Activated CD4-positive, alpha-beta T cell treated with anti-CD3 and anti-CD28 coated beads, Interleukin-2, Interleukin-6, amounts not matched to agents 100 ng/mL and 50 ng/mL, durations not matched to agents 16 hours and 8 hours (primary cell): Measurements from ENCODE around the gene ULK4.
"Not testable (repeated sequence)": the region's sequence is repeated elsewhere in the genome, so short reads cannot be mapped to it uniquely, and the experiment has no call there.

Source experiments
- DNase-seq: peaks from one replicate; pipeline ENCODE4 v3.0.0-alpha.2; 2020

The ULK4 gene

DNA sequence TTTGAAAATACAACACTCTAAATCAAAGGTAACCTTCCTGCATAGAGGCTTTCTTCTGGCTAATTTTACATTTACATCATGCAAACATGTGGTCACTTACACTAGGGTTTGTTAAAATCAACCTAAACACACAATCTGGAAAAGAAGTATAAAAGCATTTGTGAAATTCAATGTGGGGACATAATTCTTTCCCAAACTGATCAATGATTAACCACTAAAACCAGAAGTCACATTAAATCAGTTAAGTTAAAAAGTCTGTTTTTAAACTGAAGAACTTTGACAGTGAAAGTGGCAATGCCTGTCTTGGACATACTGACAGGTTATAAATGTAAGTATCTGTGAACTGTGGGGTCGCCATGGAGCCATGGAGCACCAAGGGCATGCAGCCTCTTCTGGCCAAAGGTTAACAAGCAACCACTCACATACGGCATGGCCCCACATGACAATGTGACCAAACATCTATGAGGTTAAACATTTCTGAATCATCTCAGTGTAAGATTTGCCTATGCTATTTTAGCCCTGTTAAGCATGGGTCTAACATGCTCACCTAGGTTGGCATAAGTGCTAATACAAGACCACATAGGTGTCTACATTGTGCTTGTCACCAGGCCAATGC is 484.4 kb downstream of the ULK4 start:
- no peak for DNase-seq

DNA sequence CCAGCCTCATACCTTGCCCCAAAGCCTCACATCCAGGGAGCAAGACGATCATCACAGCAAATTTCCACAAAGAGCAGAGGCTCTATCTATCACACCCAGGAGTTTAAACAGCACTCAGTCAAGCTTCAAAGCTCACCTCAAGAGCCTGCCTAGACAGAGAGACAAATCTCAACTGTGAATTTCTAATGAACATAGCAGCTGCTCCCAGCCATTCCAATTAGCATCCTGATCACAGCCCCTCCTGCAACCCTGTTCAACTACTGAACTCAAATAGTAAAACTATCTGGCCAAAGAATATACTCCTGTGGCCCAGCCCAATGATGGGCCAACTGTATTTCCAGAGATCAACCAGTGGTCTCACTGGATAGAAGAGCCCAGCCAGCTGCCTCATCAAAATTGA is 492.8 kb downstream of the ULK4 start:
- DNase-seq = no peak

DNA sequence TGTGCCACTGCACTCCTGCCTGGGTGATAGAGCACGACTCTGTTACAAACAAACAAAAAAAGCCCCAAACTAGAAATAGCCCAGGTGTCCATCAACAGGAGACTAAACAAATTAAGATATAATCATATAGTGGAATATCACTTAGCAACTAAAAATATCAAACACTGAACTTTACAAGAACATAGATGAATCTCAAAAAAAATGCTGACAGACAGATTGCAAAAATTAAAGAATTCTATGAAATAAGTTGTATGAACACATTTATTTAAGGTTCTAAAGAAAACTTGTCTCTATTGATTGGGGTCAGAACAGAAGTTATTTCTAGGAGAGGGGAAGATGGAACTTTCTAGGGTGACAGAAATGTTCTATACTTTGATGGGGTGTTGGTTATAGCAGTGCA is 494.4 kb downstream of the ULK4 start:
- DNase-seq = no peak

- DNase-seq = no peak
These were observed 497.0 kb downstream of the ULK4 start for GRCh38 chr3:41464858-41465257.

- no peak for DNase-seq
These were observed 497.5 kb downstream of the ULK4 start for GRCh38 chr3:41464401-41464800.

- no peak for DNase-seq
These were observed 499.7 kb downstream of the ULK4 start for GRCh38 chr3:41462103-41462691.

DNA sequence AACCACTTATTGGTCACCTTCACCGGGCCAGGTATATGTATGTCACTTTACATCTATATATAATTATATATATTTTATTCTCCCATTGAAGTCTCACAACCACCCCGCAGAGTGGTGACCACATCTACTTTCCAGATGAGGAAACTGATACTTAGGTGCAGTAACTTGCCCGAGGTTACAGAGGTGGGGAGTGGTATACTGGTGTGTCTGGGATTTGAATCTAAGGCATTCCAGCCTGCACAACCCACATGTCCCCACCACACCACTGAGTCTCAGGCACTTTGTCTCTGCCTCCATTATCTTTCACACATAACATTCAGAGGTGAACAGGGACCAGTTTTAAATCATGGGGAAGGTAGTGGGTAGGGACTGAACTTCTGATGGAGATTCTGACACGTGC is 501.2 kb downstream of the ULK4 start:
- DNase-seq = no peak

DNA sequence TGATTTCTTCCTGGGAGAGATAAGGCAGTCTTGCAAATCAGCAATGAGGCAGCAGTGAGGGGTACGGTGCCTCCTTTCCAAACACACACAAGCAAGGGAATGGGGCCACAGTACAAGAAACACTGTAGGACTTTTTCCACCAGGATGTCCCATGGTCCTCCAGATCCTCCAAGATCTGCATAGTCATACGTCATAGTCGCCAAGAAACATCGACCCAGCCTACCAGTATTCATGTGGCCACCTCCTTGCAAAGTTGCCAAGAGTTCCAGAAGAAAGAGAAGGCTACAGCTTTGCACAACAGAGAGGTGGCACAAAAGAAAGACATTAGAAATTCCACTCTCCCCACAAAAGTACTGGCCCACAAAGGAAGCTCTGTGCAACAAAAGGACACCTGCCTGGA is 504.7 kb downstream of the ULK4 start:
- DNase-seq = no peak

DNA sequence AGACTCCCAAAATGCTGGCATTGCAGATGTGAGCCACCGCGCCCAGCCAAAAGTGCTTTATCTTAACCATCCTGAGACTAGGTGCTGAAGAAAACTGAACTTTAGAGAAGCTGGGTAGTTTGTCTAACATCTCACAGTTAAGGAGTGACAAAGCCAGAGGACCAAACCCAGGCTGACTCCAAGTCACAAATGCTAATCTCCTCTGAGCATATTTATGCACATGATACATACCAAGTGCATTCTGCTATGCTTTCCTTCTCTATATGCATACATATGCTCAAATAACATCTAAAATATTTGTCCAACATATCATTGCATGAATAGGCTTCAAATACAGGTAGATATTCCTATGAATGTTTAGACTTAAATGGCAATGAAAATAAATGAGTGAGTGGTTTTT is 505.7 kb downstream of the ULK4 start:
- DNase-seq = no peak

DNA sequence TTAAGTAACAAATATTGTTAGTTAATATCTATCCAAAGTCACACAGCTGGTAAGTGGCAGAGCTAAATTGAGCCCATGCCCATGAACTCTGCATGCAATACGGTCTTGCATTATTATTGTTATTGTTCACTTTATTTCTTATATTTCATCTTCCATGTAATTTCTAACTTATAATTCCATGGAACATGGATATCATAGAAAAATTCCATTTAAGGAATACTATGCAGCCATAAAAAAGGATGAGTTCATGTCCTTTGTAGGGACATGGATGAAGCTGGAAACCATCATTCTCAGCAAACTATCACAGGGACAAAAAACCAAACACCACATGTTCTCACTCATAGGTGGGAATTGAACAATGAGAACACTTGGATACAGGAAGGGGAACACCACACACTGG is 508.3 kb downstream of the ULK4 start:
- not testable (repeated sequence) for DNase-seq

- no peak for DNase-seq
These were observed 511.3 kb downstream of the ULK4 start for GRCh38 chr3:41450416-41451231.

GRCh38 chr3:41448396-41448795 is 513.5 kb downstream of the ULK4 start:
- DNase-seq = no peak

DNA sequence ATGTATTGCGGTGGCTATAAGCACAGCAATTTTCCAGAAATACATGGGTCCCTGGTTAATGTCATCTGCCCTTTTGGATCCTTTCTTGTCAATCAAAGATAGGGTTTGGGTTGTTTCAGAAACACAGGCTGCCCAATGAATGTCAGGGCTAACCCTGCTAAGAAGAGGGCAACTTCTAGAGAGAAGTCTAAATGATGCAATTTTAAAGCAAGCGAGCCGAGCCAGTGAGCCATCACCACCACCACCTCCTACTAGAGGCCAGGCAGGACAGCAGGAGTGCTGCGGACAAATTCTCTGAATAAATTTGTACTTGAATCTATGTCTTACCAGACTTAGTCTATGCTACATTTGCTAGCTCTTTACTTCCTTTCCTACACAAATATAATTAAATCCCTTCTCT is 514.2 kb downstream of the ULK4 start:
- no peak for DNase-seq

DNA sequence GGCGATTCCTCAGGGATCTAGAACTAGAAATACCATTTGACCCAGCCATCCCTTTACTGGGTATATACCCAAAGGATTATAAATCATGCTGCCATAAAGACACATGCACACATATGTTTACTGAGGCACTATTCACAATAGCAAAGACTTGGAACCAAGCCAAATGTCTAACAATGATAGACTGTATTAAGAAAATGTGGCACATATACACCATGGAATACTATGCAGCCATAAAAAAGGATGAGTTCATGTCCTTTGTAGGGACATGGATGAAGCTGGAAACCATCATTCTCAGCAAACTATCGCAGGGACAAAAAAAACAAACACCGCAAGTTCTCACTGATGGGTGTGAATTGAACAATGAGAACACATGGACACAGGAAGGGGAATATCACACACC is 515.6 kb downstream of the ULK4 start:
- DNase-seq = not testable (repeated sequence)

DNA sequence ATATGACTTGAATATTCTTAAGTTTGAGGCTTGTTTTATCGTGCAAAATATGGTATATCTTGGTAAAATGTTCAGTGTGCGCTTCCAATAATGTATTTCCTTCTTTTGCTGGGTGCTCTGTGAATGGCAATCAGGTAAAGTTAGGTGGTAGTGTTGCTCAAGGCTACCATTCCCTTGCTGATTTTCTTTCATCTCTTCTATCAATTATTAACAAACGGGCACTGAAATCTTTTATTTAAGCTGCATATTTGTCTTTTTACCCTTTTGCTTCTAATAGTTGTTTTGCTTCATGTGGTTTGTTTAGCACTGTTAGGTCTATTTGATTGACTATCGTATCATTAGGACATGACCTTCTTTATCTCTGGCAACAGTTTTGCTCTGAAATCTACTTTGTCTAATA is 520.3 kb downstream of the ULK4 start:
- DNase-seq = no peak

DNA sequence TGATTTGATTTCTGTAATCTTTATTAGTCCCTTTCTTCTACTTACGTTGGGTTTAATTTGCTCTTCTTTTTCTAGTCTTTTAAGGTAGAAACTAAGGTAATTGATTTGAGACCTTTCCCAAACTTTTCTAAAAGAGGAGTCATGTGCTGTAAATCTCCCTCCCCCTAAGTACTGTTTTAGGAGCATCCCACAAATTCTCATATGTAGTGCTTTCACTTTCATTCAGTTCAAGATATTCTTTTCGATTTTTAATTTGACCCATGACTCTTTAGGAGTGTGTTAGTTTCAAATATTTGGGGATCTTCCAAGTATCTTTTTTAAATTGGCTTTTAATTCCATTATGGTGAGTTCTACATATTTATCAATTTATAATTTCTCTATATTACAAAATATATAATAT is 520.8 kb downstream of the ULK4 start:
- DNase-seq = no peak

GRCh38 chr3:41436983-41437382 is 524.9 kb downstream of the ULK4 start:
- no peak for DNase-seq

- DNase-seq = no peak
These were observed 527.1 kb downstream of the ULK4 start for GRCh38 chr3:41434781-41435180.

DNA sequence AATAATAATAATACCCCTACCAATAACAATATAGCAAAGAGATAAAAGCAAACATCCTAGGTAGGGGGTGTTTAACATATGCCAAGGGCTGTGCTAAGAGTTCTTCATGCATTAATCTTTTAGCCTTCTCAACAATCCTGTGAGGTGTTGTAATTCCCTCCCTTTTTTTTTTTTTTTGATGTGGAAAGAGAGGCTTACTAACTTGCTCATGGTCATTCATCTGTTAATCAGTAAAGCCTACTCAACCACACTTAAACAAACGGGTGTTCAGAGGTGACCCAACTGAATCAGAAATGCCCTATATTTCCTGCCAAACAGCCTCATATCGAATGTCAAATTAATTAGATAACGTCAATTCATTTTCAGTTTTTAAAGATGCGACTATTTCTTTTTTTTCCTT is 530.5 kb downstream of the ULK4 start:
- DNase-seq = no peak

DNA sequence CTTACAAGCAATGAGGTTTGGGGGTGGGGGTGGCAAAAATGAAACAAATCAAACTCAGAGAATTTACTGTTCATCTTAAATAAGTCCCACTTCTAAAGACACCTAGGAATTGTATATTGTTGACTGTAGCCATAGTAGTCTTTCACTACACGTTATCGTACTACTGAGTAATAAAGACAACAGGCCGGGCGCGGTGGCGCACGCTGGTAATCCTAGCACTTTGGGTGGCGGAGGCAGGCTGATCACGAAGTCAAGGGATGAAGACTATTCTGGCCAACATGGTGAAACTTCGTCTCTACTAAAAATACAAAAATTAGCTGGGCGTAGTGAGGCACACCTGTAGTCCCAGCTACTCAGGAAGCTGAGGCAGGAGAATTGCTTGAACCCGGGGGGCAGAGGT is 531.0 kb downstream of the ULK4 start:
- no peak for DNase-seq

- no peak for DNase-seq
These were observed 531.5 kb downstream of the ULK4 start for GRCh38 chr3:41430391-41430790.

GRCh38 chr3:41426485-41426884 is 535.4 kb downstream of the ULK4 start:
- DNase-seq = no peak

DNA sequence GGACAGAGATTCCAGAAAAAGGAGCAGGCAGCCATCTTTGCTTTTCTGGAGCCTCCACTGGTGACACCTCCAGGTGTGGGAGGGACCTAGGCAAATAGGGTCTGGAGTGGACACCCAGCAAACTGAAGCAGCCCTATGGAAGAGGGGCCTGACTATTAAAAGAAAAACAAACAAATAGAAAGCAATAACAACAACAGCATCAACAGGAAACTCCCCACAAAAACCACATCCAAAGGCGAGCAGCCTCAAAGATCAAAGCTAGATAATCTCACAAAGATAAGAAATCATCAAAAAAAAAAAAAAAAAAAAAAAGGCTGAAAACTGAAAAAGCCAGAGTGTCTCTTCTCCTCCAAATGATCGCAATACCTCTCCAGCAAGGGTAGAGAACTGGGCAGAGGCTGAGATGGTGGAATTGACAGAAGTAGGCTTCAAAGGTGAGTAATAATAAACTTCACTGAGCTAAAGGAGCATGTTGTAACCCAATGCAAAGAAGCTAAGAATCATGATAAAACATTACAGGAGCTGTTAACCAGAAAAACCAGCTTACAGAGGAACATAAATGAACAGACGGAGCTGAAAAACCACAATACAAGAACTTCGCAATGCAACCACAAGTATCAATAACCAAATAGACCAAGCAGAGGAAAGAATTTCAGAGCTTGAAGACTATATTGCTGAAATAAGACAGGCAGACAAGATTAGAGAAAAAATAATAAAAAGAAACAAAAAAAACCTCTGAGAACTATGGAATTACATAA is 537.2 kb downstream of the ULK4 start:
- peak; percentile 26 for DNase-seq

- DNase-seq = no peak
These were observed 542.1 kb downstream of the ULK4 start for GRCh38 chr3:41419809-41420208.
